ENCODE measurements around the gene PRDM15. TPM values are rescaled to one million over a fixed set of nuclear protein-coding genes. Genes with fewer than 3 reads are reported as not detected.

The PRDM15 gene
- total RNA-seq, 1 experiment from 2014 or later = 9.9 TPM

- WGBS (ENCODE audit: extremely low coverage, insufficient read length, low lambda C conversion rate) = no CpG with 5 or more reads among the region's 7 CpGs
- no peak overlapping the region for H3K9ac ChIP-seq (ENCODE audit: extremely low read depth, insufficient read length, low read length)
- H4K20me1 ChIP-seq (ENCODE audit: control insufficient read depth, insufficient read depth, insufficient read length) = no peaks in the 10 kb centered on the region
- no peak overlapping the region for H2AK5ac ChIP-seq (ENCODE audit: insufficient read length, low read length)
- no peak overlapping the region for H2BK12ac ChIP-seq (ENCODE audit: insufficient read length, low read depth, low read length)
- no peak overlapping the region for H4K8ac ChIP-seq (replicated peaks; ENCODE audit: insufficient read length, low read depth, low read length)
- no peak overlapping the region for H2BK5ac ChIP-seq (ENCODE audit: insufficient read length, low read length)
- DNase-seq = no peak
- Mint-ChIP-seq H3K27ac (peak overlapping the region in 1 of 3 experiments; percentile 71; a peak in 3 of 7 replicates), H3K4me1 (peaks cover 24 to 26% of the 10 kb centered on the region in 2 experiments), H3K4me3 (no peak overlapping the region), H3K9me3 (peaks cover 13 to 15% of the 10 kb centered on the region in 2 experiments), H3K27me3 (ENCODE audit: low read depth) (no peaks in the 10 kb centered on the region), H3K36me3 (ENCODE audit: insufficient read depth in 1 of 3, low read depth in 3 of 3) (peaks cover 33 to 52% (median 40%) of the 10 kb centered on the region in 3 experiments; a peak in 6 of 7 replicates)
- H3K4ac ChIP-seq (ENCODE audit: low read depth, low read length) = no peak overlapping the region
- H3K14ac ChIP-seq (ENCODE audit: insufficient read depth, low read length) = no peak overlapping the region
- no peak overlapping the region for H4K5ac ChIP-seq (ENCODE audit: insufficient read length, low read depth, low read length)
- H3K79me1 ChIP-seq (ENCODE audit: insufficient read depth, low read depth, low read length, poor library complexity, severe bottlenecking) = no peaks in the 10 kb centered on the region
- H3T11ph ChIP-seq (ENCODE audit: low read length) = no peak overlapping the region
- no peak overlapping the region for H3K18ac ChIP-seq (ENCODE audit: insufficient read length, low read depth, low read length)
- no peaks in the 10 kb centered on the region for H3K27me3 ChIP-seq (ENCODE audit: insufficient read depth, low read length)
- no peaks in the 10 kb centered on the region for H3K4me1 ChIP-seq (ENCODE audit: insufficient read depth, low read length)
- H3K23ac ChIP-seq (ENCODE audit: insufficient read length, low read depth, low read length) = no peak overlapping the region
- no peaks in the 10 kb centered on the region for H3K9me3 ChIP-seq (ENCODE audit: control insufficient read depth, low read depth, low read length)
- H3K4me2 ChIP-seq (ENCODE audit: insufficient read depth, insufficient read length, low read length) = no peak overlapping the region
- H3K56ac ChIP-seq (ENCODE audit: insufficient read length, low read depth, low read length) = no peak overlapping the region
- no peak overlapping the region for H4K91ac ChIP-seq (ENCODE audit: insufficient read length, low read depth, low read length)
- H2BK20ac ChIP-seq (ENCODE audit: low read depth, low read length, poor library complexity, severe bottlenecking) = no peak overlapping the region
- H2BK120ac ChIP-seq (ENCODE audit: low read depth, low read length, poor library complexity, severe bottlenecking) = no peak overlapping the region
- no peak overlapping the region for H3K27ac ChIP-seq (ENCODE audit: insufficient read length, low read depth, low read length)
- no peak for TF ChIP-seq CTCF (conservative IDR thresholded peaks at IDR 0.05)
- no peaks in the 10 kb centered on the region for H3K79me2 ChIP-seq (ENCODE audit: insufficient read depth, low read length)
- H2BK15ac ChIP-seq (ENCODE audit: low read depth, low read length) = no peak overlapping the region
- H3K23me2 ChIP-seq (ENCODE audit: insufficient read length, low read depth, low read length, poor library complexity, severe bottlenecking) = no peaks in the 10 kb centered on the region
- no peak overlapping the region for H2AFZ ChIP-seq (ENCODE audit: low read length)
Observed at GRCh38 chr21:41837756-41838297, 41.3 kb downstream of the PRDM15 start.

Data from H9 (cell line).